Measurements from ENCODE around the gene MRPL10. TPM values are rescaled to one million over a fixed set of nuclear protein-coding genes. Genes with fewer than 3 reads are reported as not detected.

MRPL10 gene
- total RNA-seq, 1 experiment from 2014 or later, result 112 TPM

DNA sequence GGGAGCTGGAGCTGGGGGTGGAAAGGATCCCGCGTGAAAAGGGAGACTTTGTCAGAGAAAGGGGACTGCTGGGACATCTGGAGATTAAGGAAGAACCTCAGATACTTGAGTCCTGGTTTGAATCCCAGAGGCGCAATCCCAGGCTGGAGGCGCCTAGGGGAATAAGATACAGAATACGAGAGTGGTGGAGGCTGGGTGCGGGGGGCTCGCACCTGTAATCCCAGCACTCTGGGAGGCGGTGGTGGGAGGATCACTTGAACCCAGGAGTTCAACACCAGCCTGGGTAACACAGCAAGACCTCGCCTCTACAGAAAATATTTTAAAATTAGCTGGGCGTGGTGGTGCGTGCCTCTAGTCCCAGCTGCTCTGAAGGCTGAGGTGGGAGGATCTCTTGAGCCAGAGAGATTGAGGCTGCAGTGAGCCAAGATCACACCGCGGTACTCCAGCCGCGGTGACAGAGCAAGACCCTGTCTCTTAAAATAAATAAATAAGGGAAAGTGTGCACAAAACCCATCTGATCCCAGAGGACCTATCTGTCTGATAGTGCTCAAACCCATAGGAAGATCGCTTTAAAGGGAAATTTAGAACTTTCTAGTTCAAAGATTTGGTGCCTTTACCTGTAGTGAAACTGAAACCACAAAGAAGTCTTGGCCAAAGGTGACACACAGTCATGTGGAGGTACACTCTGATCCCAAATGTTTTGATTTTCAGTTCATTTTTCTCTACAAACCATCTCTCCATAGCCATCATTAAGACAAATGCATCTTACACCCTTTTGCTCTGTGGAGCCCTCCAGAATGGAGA is 10.3 kb upstream of the MRPL10 start:
- Histone ChIP-seq H3K27me3 (ENCODE audit: insufficient read depth, low read length) (no peaks in the 10 kb centered on the region), H3K27ac (ENCODE audit: low read depth, low read length) (peak overlapping the region; percentile 69), H3K4me2 (ENCODE audit: low read length) (peak overlapping the region; percentile 97), H3K36me3 (ENCODE audit: control insufficient read depth in 1 of 2, insufficient read depth in 2 of 2, low read length in 2 of 2) (peaks cover 0 to 11% of the 10 kb centered on the region in 2 experiments; a peak in 1 of 4 replicates), H3K79me2 (ENCODE audit: insufficient read depth, low read length) (peaks cover 6% of the 10 kb centered on the region; the same call in 1 of the 2 replicates), H3K9me3 (ENCODE audit: control insufficient read depth in 1 of 2, insufficient read depth in 1 of 2, low read depth in 1 of 2, low read length in 2 of 2) (no peaks in the 10 kb centered on the region), H3K4me3 (replicated peaks in 1 of 2; ENCODE audit: low read depth in 1 of 2, low read length in 2 of 2) (peak overlapping the region; percentile 94 to 98), H4K20me1 (ENCODE audit: insufficient read depth) (no peaks in the 10 kb centered on the region), H3K9ac (ENCODE audit: low read length) (peak overlapping the region; percentile 82), H3K4me1 (ENCODE audit: control insufficient read depth in 1 of 2, insufficient read depth in 2 of 2, low read length in 2 of 2) (peaks cover 25 to 46% of the 10 kb centered on the region in 2 experiments), H3K9me2 (ENCODE audit: insufficient read depth) (no peaks in the 10 kb centered on the region), H2AFZ (ENCODE audit: low read depth, low read length, poor library complexity, severe bottlenecking) (peak overlapping the region; percentile 66)
- intact Hi-C loops (cut with micrococcal nuclease), result loop anchor here (1.0 to 5.0 kb wide), 4 partner anchors 49 to 291 kb away; partner anchors contain the start of gene CDK5RAP3
- ATAC-seq, result peak; percentile 17
- TF ChIP-seq EZH2phosphoT487 (IDR thresholded peaks at IDR 0.05; ENCODE audit: borderline replicate concordance), result no peak
- TF ChIP-seq SRF (IDR thresholded peaks at IDR 0.05; ENCODE audit: low read depth), result no peak
- TF ChIP-seq JUND (IDR thresholded peaks at IDR 0.05), result no peak
- no peak for TF ChIP-seq POLR2A (IDR thresholded peaks at IDR 0.05; ENCODE audit: borderline replicate concordance, extremely low read depth, insufficient read depth, insufficient read length)
- CTCF ChIA-PET, result interaction anchor here (1.1 to 12.6 kb wide), 14 partner anchors 9 to 185 kb away, joined by 3 to 393 read pairs (median 11); partner anchors contain the start of genes CDK5RAP3, LRRC46, MRPL10 and OSBPL7
- DNase-seq (ENCODE audit: low read depth, low spot score), result no peak
- RAD21 ChIA-PET (ENCODE audit: low non-redundant PET in 1 of 2, low total read pairs in 2 of 2, uncharacterized antibody in 2 of 2, unreplicated experiment in 2 of 2), result interaction anchor here (0.8 to 4.5 kb wide), 12 partner anchors 9 to 177 kb away, joined by 3 to 43 read pairs (median 6); partner anchors contain the start of genes SP2 (in 2 of the 2), LRRC46 (in 1 of the 2), MRPL10 (in 1 of the 2) and SP6 (in 1 of the 2)
- BruUV-seq (replicated peaks), result no TSS peak
- POLR2A ChIA-PET, result interaction anchor here (0.8 to 3.5 kb wide), 9 partner anchors 9 to 174 kb away, joined by 3 to 24 read pairs (median 6); partner anchors contain the start of genes CDK5RAP3, LRRC46, MRPL10 and SP2

DNA sequence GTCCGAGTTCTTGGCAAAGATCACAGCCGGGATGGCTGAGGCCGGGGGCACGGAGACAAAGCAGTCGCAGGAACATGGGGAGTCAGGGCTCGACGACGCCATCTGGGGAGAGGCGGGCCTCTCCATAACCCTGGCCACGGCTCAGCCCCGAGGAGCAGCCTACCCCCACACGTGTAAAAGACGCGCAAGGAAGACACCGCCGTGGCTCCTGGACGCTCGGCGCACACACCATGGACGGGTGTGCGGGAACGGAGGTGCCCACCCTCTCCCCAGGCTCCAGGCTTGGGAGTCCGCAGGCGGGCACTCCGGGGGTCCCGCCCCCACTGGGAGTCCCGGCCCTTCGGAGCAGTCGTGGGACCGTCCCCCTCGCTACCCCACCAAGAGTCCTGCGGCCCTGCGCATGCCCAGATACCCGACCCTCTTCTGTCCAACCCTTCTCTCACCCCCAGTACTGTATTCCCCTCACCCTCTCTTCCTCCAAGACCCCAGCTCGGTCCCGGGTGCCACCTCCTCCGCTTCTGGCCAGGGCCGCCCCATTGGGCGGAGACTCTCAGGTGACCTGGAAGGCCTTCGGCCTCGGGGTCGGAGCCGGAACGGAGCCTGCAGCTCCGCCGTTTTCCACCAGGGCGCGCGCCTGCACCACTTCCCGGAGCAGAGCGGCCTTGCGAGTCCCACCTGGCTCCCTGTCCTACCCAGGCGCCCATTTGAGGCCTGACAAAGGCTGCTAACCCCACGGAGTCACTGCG is 9.6 kb upstream of the MRPL10 start, which contains the start of gene SCRN2:
SCRN2 (minus strand) TSS at position 532 of the 746 bp plus-strand sequence; CDS start at position 102, 430 bp downstream.
- ATAC-seq, result peak; percentile 88
- Histone ChIP-seq H3K4me2 (ENCODE audit: low read length) (peak within 1 kb of the TSS; percentile 97), H3K27me3 (ENCODE audit: insufficient read depth, low read length) (no peaks in the 10 kb centered on the region), H3K36me3 (ENCODE audit: control insufficient read depth in 1 of 2, insufficient read depth in 2 of 2, low read length in 2 of 2) (peaks cover 0 to 12% of the 10 kb centered on the region in 2 experiments; a peak in 1 of 4 replicates), H3K4me1 (ENCODE audit: control insufficient read depth in 1 of 2, insufficient read depth in 2 of 2, low read length in 2 of 2) (peaks cover 25 to 46% of the 10 kb centered on the region in 2 experiments), H3K79me2 (ENCODE audit: insufficient read depth, low read length) (peaks cover 6% of the 10 kb centered on the region; the same call in 1 of the 2 replicates), H3K9ac (ENCODE audit: low read length) (peak within 1 kb of the TSS; percentile 82), H3K9me2 (ENCODE audit: insufficient read depth) (no peaks in the 10 kb centered on the region), H2AFZ (ENCODE audit: low read depth, low read length, poor library complexity, severe bottlenecking) (peak within 1 kb of the TSS; percentile 92), H3K9me3 (ENCODE audit: control insufficient read depth in 1 of 2, insufficient read depth in 1 of 2, low read depth in 1 of 2, low read length in 2 of 2) (no peaks in the 10 kb centered on the region), H4K20me1 (ENCODE audit: insufficient read depth) (no peaks in the 10 kb centered on the region), H3K4me3 (replicated peaks in 1 of 2; ENCODE audit: low read depth in 1 of 2, low read length in 2 of 2) (peak within 1 kb of the TSS; percentile 94 to 98), H3K27ac (ENCODE audit: low read depth, low read length) (peak within 1 kb of the TSS; percentile 69)
- DNase-seq (ENCODE audit: low read depth, low spot score), result peak; percentile 81
- CTCF ChIA-PET, result interaction anchor here (0.7 to 12.6 kb wide), 18 partner anchors 10 to 186 kb away, joined by 3 to 393 read pairs (median 6); partner anchors contain the start of genes CDK5RAP3, LRRC46, MRPL10 and OSBPL7
- BruUV-seq (replicated peaks), result TSS peak; percentile 83
- RAD21 ChIA-PET (ENCODE audit: low non-redundant PET in 1 of 2, low total read pairs in 2 of 2, uncharacterized antibody in 2 of 2, unreplicated experiment in 2 of 2), result interaction anchor here (0.6 to 4.5 kb wide), 12 partner anchors 9 to 178 kb away, joined by 3 to 43 read pairs (median 4); partner anchors contain the start of genes LRRC46 (in 1 of the 2), MRPL10 (in 1 of the 2), SP2 (in 1 of the 2) and SP6 (in 1 of the 2)
- POLR2A ChIA-PET, result interaction anchor here (1.1 to 3.5 kb wide), 8 partner anchors 10 to 130 kb away, joined by 3 to 24 read pairs (median 8); partner anchors contain the start of genes CDK5RAP3, LRRC46, MRPL10 and SP2
- intact Hi-C loops (cut with micrococcal nuclease), result loop anchor here (1.0 to 5.0 kb wide), 4 partner anchors 49 to 291 kb away; no protein-coding TSS in a partner anchor
- TF ChIP-seq, protein P1, sequence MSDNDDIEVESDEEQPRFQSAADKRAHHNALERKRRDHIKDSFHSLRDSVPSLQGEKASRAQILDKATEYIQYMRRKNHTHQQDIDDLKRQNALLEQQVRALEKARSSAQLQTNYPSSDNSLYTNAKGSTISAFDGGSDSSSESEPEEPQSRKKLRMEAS (IDR thresholded peaks at IDR 0.05), result 0 out of 2 replicates have a peak, but pooled peaks have one; percentile 69
- TF ChIP-seq ZFX (IDR thresholded peaks at IDR 0.05) (peak; percentile 85; the same call in 1 of the 2 replicates), POLR2A (IDR thresholded peaks at IDR 0.05; ENCODE audit: borderline replicate concordance, extremely low read depth, insufficient read depth, insufficient read length) (no peak), RAD21 (IDR thresholded peaks at IDR 0.05; ENCODE audit: low read depth) (peak; percentile 100), EZH2phosphoT487 (IDR thresholded peaks at IDR 0.05; ENCODE audit: borderline replicate concordance) (no peak), EGR1 (IDR thresholded peaks at IDR 0.05; ENCODE audit: low read depth) (peak; percentile 71)
- TF ChIP-seq, protein P2, sequence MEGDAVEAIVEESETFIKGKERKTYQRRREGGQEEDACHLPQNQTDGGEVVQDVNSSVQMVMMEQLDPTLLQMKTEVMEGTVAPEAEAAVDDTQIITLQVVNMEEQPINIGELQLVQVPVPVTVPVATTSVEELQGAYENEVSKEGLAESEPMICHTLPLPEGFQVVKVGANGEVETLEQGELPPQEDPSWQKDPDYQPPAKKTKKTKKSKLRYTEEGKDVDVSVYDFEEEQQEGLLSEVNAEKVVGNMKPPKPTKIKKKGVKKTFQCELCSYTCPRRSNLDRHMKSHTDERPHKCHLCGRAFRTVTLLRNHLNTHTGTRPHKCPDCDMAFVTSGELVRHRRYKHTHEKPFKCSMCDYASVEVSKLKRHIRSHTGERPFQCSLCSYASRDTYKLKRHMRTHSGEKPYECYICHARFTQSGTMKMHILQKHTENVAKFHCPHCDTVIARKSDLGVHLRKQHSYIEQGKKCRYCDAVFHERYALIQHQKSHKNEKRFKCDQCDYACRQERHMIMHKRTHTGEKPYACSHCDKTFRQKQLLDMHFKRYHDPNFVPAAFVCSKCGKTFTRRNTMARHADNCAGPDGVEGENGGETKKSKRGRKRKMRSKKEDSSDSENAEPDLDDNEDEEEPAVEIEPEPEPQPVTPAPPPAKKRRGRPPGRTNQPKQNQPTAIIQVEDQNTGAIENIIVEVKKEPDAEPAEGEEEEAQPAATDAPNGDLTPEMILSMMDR (IDR thresholded peaks at IDR 0.05 in 2 of 3, conservative IDR thresholded peaks at IDR 0.05 in 1 of 3; ENCODE audit: borderline replicate concordance in 1 of 3, insufficient read depth in 1 of 3, low read depth in 2 of 3, low read length in 2 of 3), result peak; percentile 98 to 100 (median 99)
- TF ChIP-seq, protein P3, sequence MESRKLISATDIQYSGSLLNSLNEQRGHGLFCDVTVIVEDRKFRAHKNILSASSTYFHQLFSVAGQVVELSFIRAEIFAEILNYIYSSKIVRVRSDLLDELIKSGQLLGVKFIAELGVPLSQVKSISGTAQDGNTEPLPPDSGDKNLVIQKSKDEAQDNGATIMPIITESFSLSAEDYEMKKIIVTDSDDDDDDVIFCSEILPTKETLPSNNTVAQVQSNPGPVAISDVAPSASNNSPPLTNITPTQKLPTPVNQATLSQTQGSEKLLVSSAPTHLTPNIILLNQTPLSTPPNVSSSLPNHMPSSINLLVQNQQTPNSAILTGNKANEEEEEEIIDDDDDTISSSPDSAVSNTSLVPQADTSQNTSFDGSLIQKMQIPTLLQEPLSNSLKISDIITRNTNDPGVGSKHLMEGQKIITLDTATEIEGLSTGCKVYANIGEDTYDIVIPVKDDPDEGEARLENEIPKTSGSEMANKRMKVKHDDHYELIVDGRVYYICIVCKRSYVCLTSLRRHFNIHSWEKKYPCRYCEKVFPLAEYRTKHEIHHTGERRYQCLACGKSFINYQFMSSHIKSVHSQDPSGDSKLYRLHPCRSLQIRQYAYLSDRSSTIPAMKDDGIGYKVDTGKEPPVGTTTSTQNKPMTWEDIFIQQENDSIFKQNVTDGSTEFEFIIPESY (IDR thresholded peaks at IDR 0.05; ENCODE audit: extremely low read depth, insufficient replicate concordance, low read length), result peak; percentile 58

All from HCT116 (cell line).